UCSD-AML1 (cell line): ENCODE data around the gene PDX1.

Experiments used
- DNase-seq: peaks from one replicate; lab custom pipeline; 2025; ENCODE audit not compliant: unreplicated experiment; lab: John Stamatoyannopoulos, UW

Gene PDX1

DNA sequence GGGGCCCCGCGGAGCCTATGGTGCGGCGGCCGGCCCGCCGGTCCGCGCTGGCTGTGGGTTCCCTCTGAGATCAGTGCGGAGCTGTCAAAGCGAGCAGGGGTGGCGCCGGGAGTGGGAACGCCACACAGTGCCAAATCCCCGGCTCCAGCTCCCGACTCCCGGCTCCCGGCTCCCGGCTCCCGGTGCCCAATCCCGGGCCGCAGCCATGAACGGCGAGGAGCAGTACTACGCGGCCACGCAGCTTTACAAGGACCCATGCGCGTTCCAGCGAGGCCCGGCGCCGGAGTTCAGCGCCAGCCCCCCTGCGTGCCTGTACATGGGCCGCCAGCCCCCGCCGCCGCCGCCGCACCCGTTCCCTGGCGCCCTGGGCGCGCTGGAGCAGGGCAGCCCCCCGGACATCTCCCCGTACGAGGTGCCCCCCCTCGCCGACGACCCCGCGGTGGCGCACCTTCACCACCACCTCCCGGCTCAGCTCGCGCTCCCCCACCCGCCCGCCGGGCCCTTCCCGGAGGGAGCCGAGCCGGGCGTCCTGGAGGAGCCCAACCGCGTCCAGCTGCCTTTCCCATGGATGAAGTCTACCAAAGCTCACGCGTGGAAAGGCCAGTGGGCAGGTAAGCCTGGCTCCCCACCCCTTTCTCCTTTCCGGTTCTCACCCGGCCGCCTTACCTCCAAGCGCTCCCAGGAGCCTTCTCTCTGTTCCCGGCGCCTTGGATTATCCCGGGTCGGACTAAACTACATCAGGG, at the start of gene PDX1:
Gene PDX1 (plus strand): TSS at position 67 of the 743 bp plus-strand sequence. CDS start 139 bp downstream, at position 206.
- no peak for DNase-seq

- DNase-seq = no peak
Measured at GRCh38 chr13:27878274-27878673, 41.5 kb upstream of the PDX1 start.

DNA sequence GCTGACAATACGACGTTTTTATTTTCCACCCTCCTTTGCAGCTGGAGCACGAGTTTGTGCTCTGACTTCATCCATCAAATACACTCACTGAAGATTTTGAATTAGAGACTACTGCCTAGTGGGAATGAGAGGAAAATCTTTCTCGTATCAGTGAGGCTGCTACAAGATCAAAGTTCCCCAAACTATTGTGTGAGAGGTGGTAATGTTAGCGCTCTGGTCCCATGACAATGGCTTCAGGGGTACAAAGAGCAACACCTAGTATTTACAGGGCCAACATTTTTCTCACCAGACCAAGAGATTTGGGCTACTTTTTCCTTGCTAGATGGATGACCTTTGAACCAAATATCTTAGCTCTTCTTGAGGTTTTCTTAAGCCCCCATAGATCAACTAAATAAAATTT, 30.3 kb upstream of the PDX1 start:
- DNase-seq = no peak

- no peak for DNase-seq
Measured at GRCh38 chr13:27896726-27897125, 23.1 kb upstream of the PDX1 start.

- no peak for DNase-seq
Measured at GRCh38 chr13:27904719-27905118, 15.1 kb upstream of the PDX1 start.

- DNase-seq = no peak
Measured at GRCh38 chr13:27905650-27906049, 14.2 kb upstream of the PDX1 start.

- DNase-seq = no peak
Measured at GRCh38 chr13:27907121-27907787, 12.5 kb upstream of the PDX1 start.

GRCh38 chr13:27909378-27909777, 10.4 kb upstream of the PDX1 start:
- DNase-seq = no peak

DNA sequence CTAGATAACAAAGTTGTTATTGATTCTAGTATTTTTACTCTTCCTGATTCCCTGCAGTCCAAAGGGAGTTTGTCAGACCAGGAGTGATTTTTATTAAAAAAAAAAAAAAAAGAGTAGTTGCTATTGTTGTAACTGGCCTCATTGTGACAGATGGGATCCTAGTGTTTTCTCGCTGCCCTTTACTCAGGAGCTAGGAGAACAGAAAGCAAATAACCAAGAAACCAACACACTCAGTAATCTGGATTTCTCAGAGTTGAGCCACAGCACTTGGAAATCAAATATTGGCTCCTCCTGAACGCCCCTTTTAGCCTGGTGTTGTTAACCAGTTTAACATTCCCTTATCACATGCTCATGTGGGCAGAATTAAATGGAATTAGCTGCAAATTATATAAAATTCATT, 8.3 kb upstream of the PDX1 start:
- no peak for DNase-seq

DNA sequence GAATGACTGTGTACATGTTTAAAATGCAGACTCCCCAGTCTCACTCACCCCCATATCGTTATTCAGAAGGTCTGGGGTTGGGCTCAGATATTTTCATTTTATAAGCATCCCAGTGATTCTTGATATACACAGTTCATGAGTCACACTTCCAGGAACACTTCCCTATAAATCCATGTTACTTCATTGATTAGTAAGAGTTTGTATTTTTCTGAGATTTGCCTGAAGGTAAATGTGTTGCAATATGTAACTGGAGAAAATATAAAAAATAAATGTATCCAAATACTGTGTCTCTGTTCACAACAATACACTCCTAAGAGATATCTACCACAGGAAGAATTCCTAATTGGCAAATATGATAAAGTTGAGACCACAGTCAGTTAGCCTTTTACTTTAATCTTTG, 6.6 kb upstream of the PDX1 start:
- no peak for DNase-seq

GRCh38 chr13:27915301-27916207, 4.2 kb upstream of the PDX1 start:
- DNase-seq = no peak

GRCh38 chr13:27917121-27917947, 2.5 kb upstream of the PDX1 start:
- DNase-seq = no peak

- no peak for DNase-seq
Measured at GRCh38 chr13:27918041-27918917, 1.5 kb upstream of the PDX1 start.

- DNase-seq = no peak
Measured at GRCh38 chr13:27918918-27919658, 712 bp upstream of the PDX1 start.

- no peak for DNase-seq
Measured at GRCh38 chr13:27919659-27919933, 204 bp upstream of the PDX1 start.

- no peak for DNase-seq
Measured at GRCh38 chr13:27920677-27921420, 1.0 kb downstream of the PDX1 start.

- no peak for DNase-seq
Measured at GRCh38 chr13:27921421-27921960, 1.7 kb downstream of the PDX1 start.
